Activated T-helper 17 cell treated with anti-CD3 and anti-CD28 coated beads, Interleukin-2, amount 50 U/mL, for 72 hours (primary cell): ENCODE data around the gene NPFF. TPM values are rescaled to one million over a fixed set of nuclear protein-coding genes. Genes with fewer than 3 reads are reported as not detected.
"Not testable (repeated sequence)": the region's sequence is repeated elsewhere in the genome, so short reads cannot be mapped to it uniquely, and the experiment has no call there.

Experiments
- ATAC-seq: fragments of 150-1000 bp; cut with Tn5 transposase; replicated peaks from 2 replicates; pipeline ENCODE4 v1.10.0; 2021; ENCODE audit warnings: mild to moderate bottlenecking, moderate library complexity
- H3K27ac Mint-ChIP-seq: one replicate; pipeline ENCODE4 v1.8.0; 2022; ENCODE audit warnings: mixed read lengths
- H3K27me3 Mint-ChIP-seq: one replicate; pipeline ENCODE4 v1.8.0; 2022; ENCODE audit warnings: mixed read lengths
- H3K36me3 Mint-ChIP-seq: one replicate; pipeline ENCODE4 v1.8.0; 2022; ENCODE audit warnings: low read depth, mild to moderate bottlenecking, mixed read lengths
- H3K4me1 Mint-ChIP-seq: one replicate; pipeline ENCODE4 v1.8.0; 2022; ENCODE audit warnings: mixed read lengths
- H3K4me3 Mint-ChIP-seq: one replicate; pipeline ENCODE4 v1.8.0; 2022; ENCODE audit warnings: mild to moderate bottlenecking, mixed read lengths
- H3K9me3 Mint-ChIP-seq: one replicate; pipeline ENCODE4 v1.8.0; 2022; ENCODE audit warnings: mixed read lengths
- total RNA-seq, 2 donors: library from RNA; stranded (reverse); gene quantifications; one replicate each; pipeline ENCODE4 v1.2.3, GENCODE V29; 2022

NPFF gene
- total RNA-seq, 2 donors from 2014 or later: not detected

- Mint-ChIP-seq H3K4me1 (peaks cover 17% of the 10 kb centered on the region), H3K27me3 (no peaks in the 10 kb centered on the region), H3K4me3 (peak overlapping the region; percentile 88), H3K9me3 (no peaks in the 10 kb centered on the region), H3K36me3 (no peaks in the 10 kb centered on the region), H3K27ac (peak overlapping the region; percentile 93)
- no peak for ATAC-seq
These were observed 13.5 kb downstream of the NPFF start for GRCh38 chr12:53493610-53494391.

GRCh38 chr12:53492830-53493609 lies 14.3 kb downstream of the NPFF start:
- H3K4me3 Mint-ChIP-seq: peak overlapping the region; percentile 88
- no peaks in the 10 kb centered on the region for H3K36me3 Mint-ChIP-seq
- peak; percentile 99 for ATAC-seq
- no peaks in the 10 kb centered on the region for H3K9me3 Mint-ChIP-seq
- no peaks in the 10 kb centered on the region for H3K27me3 Mint-ChIP-seq
- H3K4me1 Mint-ChIP-seq: peaks cover 12% of the 10 kb centered on the region
- peak overlapping the region; percentile 93 for H3K27ac Mint-ChIP-seq

GRCh38 chr12:53492188-53492587 lies 15.1 kb downstream of the NPFF start:
- peak overlapping the region; percentile 74 for H3K27ac Mint-ChIP-seq

GRCh38 chr12:53489242-53489864 lies 17.9 kb downstream of the NPFF start:
- peaks cover 16% of the 10 kb centered on the region for H3K36me3 Mint-ChIP-seq
- H3K4me1 Mint-ChIP-seq: peaks cover 12% of the 10 kb centered on the region
- no peak overlapping the region for H3K27ac Mint-ChIP-seq
- no peak overlapping the region for H3K4me3 Mint-ChIP-seq
- ATAC-seq: no peak
- no peaks in the 10 kb centered on the region for H3K27me3 Mint-ChIP-seq
- no peaks in the 10 kb centered on the region for H3K9me3 Mint-ChIP-seq

More at GRCh38 chr12:53492188-53492587, 15.1 kb downstream of the NPFF start:
- Mint-ChIP-seq H3K27me3 (no peaks in the 10 kb centered on the region), H3K36me3 (no peaks in the 10 kb centered on the region), H3K4me1 (peaks cover 12% of the 10 kb centered on the region), H3K9me3 (no peaks in the 10 kb centered on the region), H3K4me3 (peak overlapping the region; percentile 88)
- ATAC-seq: no peak

GRCh38 chr12:53486736-53487487 lies 20.4 kb downstream of the NPFF start:
- ATAC-seq: no peak
- H3K27me3 Mint-ChIP-seq: no peaks in the 10 kb centered on the region
- H3K4me3 Mint-ChIP-seq: no peak overlapping the region
- no peak overlapping the region for H3K27ac Mint-ChIP-seq
- H3K36me3 Mint-ChIP-seq: peaks cover 38% of the 10 kb centered on the region
- no peaks in the 10 kb centered on the region for H3K9me3 Mint-ChIP-seq
- H3K4me1 Mint-ChIP-seq: peaks cover 4% of the 10 kb centered on the region

GRCh38 chr12:53485955-53486735 lies 21.1 kb downstream of the NPFF start:
- ATAC-seq: no peak
- Mint-ChIP-seq H3K4me1 (peaks cover 4% of the 10 kb centered on the region), H3K4me3 (no peak overlapping the region), H3K9me3 (no peaks in the 10 kb centered on the region), H3K27ac (no peak overlapping the region), H3K36me3 (peaks cover 46% of the 10 kb centered on the region), H3K27me3 (no peaks in the 10 kb centered on the region)

- Mint-ChIP-seq H3K4me3 (no peak overlapping the region), H3K4me1 (peaks cover 4% of the 10 kb centered on the region), H3K9me3 (no peaks in the 10 kb centered on the region), H3K36me3 (peaks cover 58% of the 10 kb centered on the region), H3K27ac (no peak overlapping the region), H3K27me3 (no peaks in the 10 kb centered on the region)
- no peak for ATAC-seq
These were observed 22.4 kb downstream of the NPFF start for GRCh38 chr12:53484686-53485575.

GRCh38 chr12:53483979-53484377 lies 23.3 kb downstream of the NPFF start:
- Mint-ChIP-seq H3K9me3 (no peaks in the 10 kb centered on the region), H3K4me1 (peaks cover 4% of the 10 kb centered on the region), H3K36me3 (peaks cover 67% of the 10 kb centered on the region), H3K27ac (peak overlapping the region; percentile 72), H3K27me3 (no peaks in the 10 kb centered on the region), H3K4me3 (no peak overlapping the region)
- peak; percentile 25 for ATAC-seq

- Mint-ChIP-seq H3K27me3 (no peaks in the 10 kb centered on the region), H3K27ac (peak overlapping the region; percentile 72), H3K4me3 (no peak overlapping the region), H3K9me3 (no peaks in the 10 kb centered on the region), H3K36me3 (peaks cover 73% of the 10 kb centered on the region), H3K4me1 (peaks cover 4% of the 10 kb centered on the region)
- peak; percentile 5 for ATAC-seq
These were observed 23.9 kb downstream of the NPFF start for GRCh38 chr12:53483225-53483978.

- ATAC-seq: no peak
- Mint-ChIP-seq H3K4me3 (no peak overlapping the region), H3K9me3 (no peaks in the 10 kb centered on the region), H3K4me1 (peaks cover 4% of the 10 kb centered on the region), H3K27me3 (no peaks in the 10 kb centered on the region), H3K36me3 (peaks cover 80% of the 10 kb centered on the region), H3K27ac (peak overlapping the region; percentile 72)
These were observed 24.6 kb downstream of the NPFF start for GRCh38 chr12:53482626-53483168.

- Mint-ChIP-seq H3K27ac (no peak overlapping the region), H3K9me3 (no peaks in the 10 kb centered on the region), H3K4me3 (no peak overlapping the region), H3K36me3 (peaks cover 86% of the 10 kb centered on the region), H3K4me1 (peaks cover 6% of the 10 kb centered on the region), H3K27me3 (no peaks in the 10 kb centered on the region)
- ATAC-seq: no peak
These were observed 25.2 kb downstream of the NPFF start for GRCh38 chr12:53481939-53482586.

GRCh38 chr12:53481458-53481857 lies 25.8 kb downstream of the NPFF start:
- H3K36me3 Mint-ChIP-seq: peaks cover 93% of the 10 kb centered on the region
- not testable (repeated sequence) for H3K27ac Mint-ChIP-seq, H3K27me3 Mint-ChIP-seq

More at GRCh38 chr12:53481458-53481857, 25.8 kb downstream of the NPFF start:
- ATAC-seq, H3K4me3 Mint-ChIP-seq, H3K9me3 Mint-ChIP-seq: not testable (repeated sequence)
- peaks cover 12% of the 10 kb centered on the region for H3K4me1 Mint-ChIP-seq
